Endothelial cell (in vitro differentiated cells): ENCODE data around the gene MARF1. TPM values are rescaled to one million over a fixed set of nuclear protein-coding genes. Genes with fewer than 3 reads are reported as not detected.
"Not testable (repeated sequence)": the region's sequence is repeated elsewhere in the genome, so short reads cannot be mapped to it uniquely, and the experiment has no call there.

ENCODE experiments used
- DNase-seq: peaks from one replicate; pipeline ENCODE4 v3.0.0; 2021; ENCODE audit warnings: low spot score
- H3K27ac Mint-ChIP-seq: one replicate; pipeline ENCODE4 v1.8.0; 2021; ENCODE audit warnings: mixed read lengths, inconsistent platforms; ENCODE audit not compliant: unreplicated experiment
- H3K27me3 Mint-ChIP-seq: one replicate; pipeline ENCODE4 v1.8.0; 2021; ENCODE audit warnings: mild to moderate bottlenecking, moderate library complexity, mixed read lengths, inconsistent platforms; ENCODE audit not compliant: unreplicated experiment
- H3K36me3 Mint-ChIP-seq: one replicate; pipeline ENCODE4 v1.8.0; 2021; ENCODE audit warnings: mild to moderate bottlenecking, low read depth, mixed read lengths, inconsistent platforms; ENCODE audit not compliant: unreplicated experiment
- H3K4me1 Mint-ChIP-seq: one replicate; pipeline ENCODE4 v1.8.0; 2021; ENCODE audit warnings: mild to moderate bottlenecking, mixed read lengths, inconsistent platforms; ENCODE audit not compliant: unreplicated experiment
- H3K4me3 Mint-ChIP-seq: one replicate; pipeline ENCODE4 v1.8.0; 2021; ENCODE audit warnings: mild to moderate bottlenecking, mixed read lengths, inconsistent platforms; ENCODE audit not compliant: unreplicated experiment
- H3K9me3 Mint-ChIP-seq: one replicate; pipeline ENCODE4 v1.8.0; 2021; ENCODE audit warnings: mixed read lengths, inconsistent platforms; ENCODE audit not compliant: unreplicated experiment
- CTCF ChIP-seq: fragments of 200-600 bp; sonication (generic); IDR thresholded peaks from one replicate; pipeline ENCODE4 v1.5.0; 2021; ENCODE audit warnings: antibody characterized with exemption; ENCODE audit not compliant: unreplicated experiment
- total RNA-seq: library from RNA; stranded (reverse); fragmentation: NEBNext Ultra II Directional; extraction: Animal tissue kit (Norgen Biotek cat#: 25700); gene quantifications from one replicate; pipeline ENCODE4 v1.2.1, GENCODE V29; 2021; ENCODE audit not compliant: unreplicated experiment

The MARF1 gene
- total RNA-seq, 1 donor from 2014 or later = 55.2 TPM

GRCh38 chr16:15574614-15574948, 68.4 kb downstream of the MARF1 start:
- Mint-ChIP-seq H3K9me3 (no peaks in the 10 kb centered on the region), H3K36me3 (peaks cover 4% of the 10 kb centered on the region), H3K4me3 (no peak overlapping the region), H3K27me3 (no peaks in the 10 kb centered on the region), H3K27ac (no peak overlapping the region), H3K4me1 (peaks cover 42% of the 10 kb centered on the region)
- no peak for TF ChIP-seq CTCF
- DNase-seq = no peak

GRCh38 chr16:15573896-15574613, 68.9 kb downstream of the MARF1 start:
- peaks cover 42% of the 10 kb centered on the region for H3K4me1 Mint-ChIP-seq
- not testable (repeated sequence) for H3K27ac Mint-ChIP-seq, H3K9me3 Mint-ChIP-seq, H3K27me3 Mint-ChIP-seq, H3K36me3 Mint-ChIP-seq, H3K4me3 Mint-ChIP-seq, DNase-seq

- Mint-ChIP-seq H3K27ac (no peak overlapping the region), H3K36me3 (peaks cover 4% of the 10 kb centered on the region), H3K4me3 (no peak overlapping the region), H3K27me3 (no peaks in the 10 kb centered on the region), H3K9me3 (no peaks in the 10 kb centered on the region), H3K4me1 (peaks cover 42% of the 10 kb centered on the region)
- no peak for DNase-seq
- no peak for TF ChIP-seq CTCF
Observed at GRCh38 chr16:15573274-15573895, 69.6 kb downstream of the MARF1 start.

DNA sequence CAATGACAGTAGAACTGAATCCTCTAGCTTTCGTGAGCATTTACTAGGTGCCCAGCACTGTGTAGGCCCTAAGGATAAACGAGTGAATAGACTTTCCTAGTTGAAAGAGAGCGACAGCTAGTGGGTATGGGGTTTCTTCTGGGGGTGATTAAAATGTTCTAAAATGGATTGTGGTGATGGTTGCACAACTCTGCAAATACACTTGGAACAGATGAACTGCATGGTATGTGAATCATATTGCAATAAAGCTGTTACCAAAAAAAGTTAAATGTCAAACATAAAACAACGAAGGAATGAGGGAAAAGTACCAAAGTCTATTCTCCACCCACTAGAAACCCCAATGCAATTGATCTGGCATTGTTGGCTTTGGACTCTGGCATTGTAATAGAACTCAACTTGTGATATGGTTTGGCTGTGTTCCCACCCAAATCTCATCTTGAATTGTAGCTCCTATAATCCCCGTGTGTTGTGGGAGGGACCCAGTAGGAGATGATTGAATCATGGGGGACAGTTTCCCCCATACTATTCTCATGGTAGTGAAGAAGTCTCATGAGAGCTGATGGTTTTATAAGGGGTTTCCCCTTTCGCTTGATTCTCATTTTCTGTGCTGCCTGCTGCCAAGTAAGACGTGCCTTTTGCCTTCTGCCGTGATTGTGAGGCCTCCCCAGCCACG, 70.5 kb downstream of the MARF1 start:
- no peaks in the 10 kb centered on the region for H3K9me3 Mint-ChIP-seq
- no peaks in the 10 kb centered on the region for H3K27me3 Mint-ChIP-seq
- no peak for DNase-seq
- no peak for TF ChIP-seq CTCF
- H3K4me1 Mint-ChIP-seq = peaks cover 42% of the 10 kb centered on the region
- peaks cover 4% of the 10 kb centered on the region for H3K36me3 Mint-ChIP-seq
- H3K4me3 Mint-ChIP-seq = no peak overlapping the region
- no peak overlapping the region for H3K27ac Mint-ChIP-seq

DNA sequence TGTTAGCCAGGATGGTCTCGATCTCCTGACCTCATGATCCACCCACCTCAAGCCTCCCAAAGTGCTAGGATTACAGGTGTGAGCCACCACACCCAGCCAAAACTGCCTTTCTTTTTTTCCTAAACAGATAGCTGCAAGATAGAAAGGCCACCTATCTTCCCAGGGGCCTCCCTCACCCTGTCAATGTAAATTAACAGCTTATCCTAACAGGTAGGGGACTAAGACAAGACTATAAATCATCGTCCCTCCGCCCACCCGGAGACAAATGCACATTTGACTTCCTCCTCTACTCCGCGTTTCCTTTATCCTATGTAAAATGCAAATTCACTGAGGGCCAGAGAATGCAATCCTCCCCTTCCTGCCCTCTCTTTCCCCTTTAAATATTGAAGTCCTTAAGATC, 71.4 kb downstream of the MARF1 start:
- Mint-ChIP-seq H3K27ac (no peak overlapping the region), H3K27me3 (no peaks in the 10 kb centered on the region), H3K4me3 (no peak overlapping the region), H3K9me3 (no peaks in the 10 kb centered on the region), H3K4me1 (peaks cover 39% of the 10 kb centered on the region), H3K36me3 (peaks cover 4% of the 10 kb centered on the region)
- no peak for DNase-seq
- TF ChIP-seq CTCF = no peak

DNA sequence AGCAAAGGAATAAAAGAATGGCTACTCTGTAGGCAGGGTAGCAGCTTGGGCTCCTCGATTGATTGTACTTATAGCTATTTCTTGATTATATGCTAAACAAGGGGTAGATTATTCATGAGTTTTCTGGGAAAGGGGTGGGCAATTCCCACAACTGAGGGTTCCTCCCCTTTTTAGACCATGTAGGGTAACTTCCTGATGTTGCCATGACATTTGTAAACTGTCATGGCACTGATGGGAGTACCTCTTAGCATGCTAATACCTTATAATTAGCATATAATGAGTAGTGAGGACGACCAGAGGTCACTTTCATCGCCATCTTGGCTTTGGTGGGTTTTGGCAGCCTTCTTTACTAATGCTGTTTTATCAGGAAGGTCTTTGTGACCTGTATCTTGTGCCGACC, 72.3 kb downstream of the MARF1 start:
- not testable (repeated sequence) for H3K27ac Mint-ChIP-seq, DNase-seq, H3K27me3 Mint-ChIP-seq, H3K36me3 Mint-ChIP-seq, H3K9me3 Mint-ChIP-seq, H3K4me3 Mint-ChIP-seq
- H3K4me1 Mint-ChIP-seq = peaks cover 34% of the 10 kb centered on the region
